WTC11 (cell line): ENCODE results near the gene TOGARAM2.

Source experiments
- CBFB ChIP-seq: sonication (generic); formaldehyde crosslinking; IDR thresholded peaks from 2 replicates; pipeline ENCODE4 v1.8.1; 2022; ENCODE audit warnings: mild to moderate bottlenecking, low read depth, missing genetic modification reagents
- ESRRA ChIP-seq: sonication (generic); formaldehyde crosslinking; IDR thresholded peaks from 2 replicates; pipeline ENCODE4 v1.8.1; 2022; ENCODE audit warnings: mild to moderate bottlenecking, missing genetic modification reagents, borderline replicate concordance
- FOXP1 ChIP-seq: sonication (generic); formaldehyde crosslinking; IDR thresholded peaks from 2 replicates; pipeline ENCODE4 v1.8.0; 2022; ENCODE audit warnings: missing genetic modification reagents, mild to moderate bottlenecking, moderate library complexity, borderline replicate concordance
- JUN ChIP-seq: sonication (generic); formaldehyde crosslinking; IDR thresholded peaks from 2 replicates; pipeline ENCODE4 v1.8.0; 2023; ENCODE audit warnings: mild to moderate bottlenecking, missing genetic modification reagents
- MXD4 ChIP-seq: fragments of 250-450 bp; sonication (Bioruptor Pico); IDR thresholded peaks from 2 replicates; pipeline ENCODE4 v1.8.0; 2021; ENCODE audit warnings: mild to moderate bottlenecking, moderate library complexity, borderline replicate concordance
- NFATC4 ChIP-seq: fragments of 250-450 bp; sonication (Bioruptor Pico); IDR thresholded peaks from 2 replicates; pipeline ENCODE4 v1.9.0; 2021; ENCODE audit warnings: mild to moderate bottlenecking
- USF2 ChIP-seq: sonication (generic); formaldehyde crosslinking; IDR thresholded peaks from 2 replicates; pipeline ENCODE4 v1.8.1; 2023; ENCODE audit warnings: mild to moderate bottlenecking, missing genetic modification reagents, moderate library complexity
- ZNF138 ChIP-seq: sonication (generic); formaldehyde crosslinking; conservative IDR thresholded peaks from 2 replicates; pipeline ENCODE4 v1.8.1; 2022; ENCODE audit warnings: mild to moderate bottlenecking, moderate library complexity, missing genetic modification reagents
- ZNF232 ChIP-seq: sonication (generic); formaldehyde crosslinking; IDR thresholded peaks from 2 replicates; pipeline ENCODE4 v1.8.0; 2022; ENCODE audit warnings: mild to moderate bottlenecking, missing genetic modification reagents
- ZNF396 ChIP-seq: fragments of 250-450 bp; sonication (Bioruptor Pico); IDR thresholded peaks from 2 replicates; pipeline ENCODE4 v1.8.0; 2021; ENCODE audit warnings: mild to moderate bottlenecking, moderate library complexity, borderline replicate concordance
- TF ChIP-seq, protein P1 (sequence below): fragments of 200-600 bp; IDR thresholded peaks from 2 replicates; pipeline ENCODE4 v1.8.0; 2022; ENCODE audit warnings: antibody characterized with exemption
- TF ChIP-seq, protein P2 (sequence below): sonication (generic); formaldehyde crosslinking; IDR thresholded peaks from 2 replicates; pipeline ENCODE4 v1.8.1; 2022; ENCODE audit warnings: low read depth, mild to moderate bottlenecking, moderate library complexity, missing genetic modification reagents, borderline replicate concordance

- TF ChIP-seq, protein P1, sequence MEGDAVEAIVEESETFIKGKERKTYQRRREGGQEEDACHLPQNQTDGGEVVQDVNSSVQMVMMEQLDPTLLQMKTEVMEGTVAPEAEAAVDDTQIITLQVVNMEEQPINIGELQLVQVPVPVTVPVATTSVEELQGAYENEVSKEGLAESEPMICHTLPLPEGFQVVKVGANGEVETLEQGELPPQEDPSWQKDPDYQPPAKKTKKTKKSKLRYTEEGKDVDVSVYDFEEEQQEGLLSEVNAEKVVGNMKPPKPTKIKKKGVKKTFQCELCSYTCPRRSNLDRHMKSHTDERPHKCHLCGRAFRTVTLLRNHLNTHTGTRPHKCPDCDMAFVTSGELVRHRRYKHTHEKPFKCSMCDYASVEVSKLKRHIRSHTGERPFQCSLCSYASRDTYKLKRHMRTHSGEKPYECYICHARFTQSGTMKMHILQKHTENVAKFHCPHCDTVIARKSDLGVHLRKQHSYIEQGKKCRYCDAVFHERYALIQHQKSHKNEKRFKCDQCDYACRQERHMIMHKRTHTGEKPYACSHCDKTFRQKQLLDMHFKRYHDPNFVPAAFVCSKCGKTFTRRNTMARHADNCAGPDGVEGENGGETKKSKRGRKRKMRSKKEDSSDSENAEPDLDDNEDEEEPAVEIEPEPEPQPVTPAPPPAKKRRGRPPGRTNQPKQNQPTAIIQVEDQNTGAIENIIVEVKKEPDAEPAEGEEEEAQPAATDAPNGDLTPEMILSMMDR = no peak
- TF ChIP-seq CBFB (no peak), ZNF232 (CRISPR knock-in tag) (no peak), NFATC4 (CRISPR knock-in tag) (no peak), ESRRA (CRISPR knock-in tag) (no peak), MXD4 (CRISPR knock-in tag) (no peak), USF2 (no peak), JUN (no peak), ZNF138 (CRISPR knock-in tag) (no peak), FOXP1 (no peak), ZNF396 (CRISPR knock-in tag) (no peak)
- TF ChIP-seq, protein P2, sequence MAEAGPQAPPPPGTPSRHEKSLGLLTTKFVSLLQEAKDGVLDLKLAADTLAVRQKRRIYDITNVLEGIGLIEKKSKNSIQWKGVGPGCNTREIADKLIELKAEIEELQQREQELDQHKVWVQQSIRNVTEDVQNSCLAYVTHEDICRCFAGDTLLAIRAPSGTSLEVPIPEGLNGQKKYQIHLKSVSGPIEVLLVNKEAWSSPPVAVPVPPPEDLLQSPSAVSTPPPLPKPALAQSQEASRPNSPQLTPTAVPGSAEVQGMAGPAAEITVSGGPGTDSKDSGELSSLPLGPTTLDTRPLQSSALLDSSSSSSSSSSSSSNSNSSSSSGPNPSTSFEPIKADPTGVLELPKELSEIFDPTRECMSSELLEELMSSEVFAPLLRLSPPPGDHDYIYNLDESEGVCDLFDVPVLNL = no peak
Measured at GRCh38 chr2:28950941-28951630, 30.0 kb upstream of the TOGARAM2 start.
